Stimulated activated CD8-positive, alpha-beta memory T cell treated with anti-CD3 and anti-CD28 coated beads, Interleukin-4, amount 100 ng/mL, for 24 hours (primary cell): ENCODE results near the gene PDGFB.

Source experiments
- DNase-seq: peaks from one replicate; pipeline ENCODE4 v3.0.0-alpha.2; 2020; ENCODE audit warnings: low read depth

PDGFB gene

GRCh38 chr22:39244496-39245129 is at the start of gene PDGFB:
Gene PDGFB, minus strand, starts transcription at chr22:39244982. Its CDS starts 1,019 bp downstream, at chr22:39243963.
- no peak for DNase-seq

GRCh38 chr22:39293766-39294368 is 49.1 kb upstream of the PDGFB start:
- DNase-seq, result no peak

GRCh38 chr22:39292561-39293074 is 47.8 kb upstream of the PDGFB start:
- DNase-seq, result no peak

- DNase-seq, result no peak
Measured at GRCh38 chr22:39292031-39292462, 47.3 kb upstream of the PDGFB start.

- DNase-seq, result no peak
Measured at GRCh38 chr22:39291523-39291922, 46.7 kb upstream of the PDGFB start.

- no peak for DNase-seq
Measured at GRCh38 chr22:39290724-39291161, 46.0 kb upstream of the PDGFB start.

GRCh38 chr22:39289975-39290720 is 45.4 kb upstream of the PDGFB start:
- no peak for DNase-seq

GRCh38 chr22:39289533-39289932 is 44.8 kb upstream of the PDGFB start:
- DNase-seq, result no peak

GRCh38 chr22:39288135-39288898 is 43.5 kb upstream of the PDGFB start:
- DNase-seq, result no peak

GRCh38 chr22:39287076-39287725 is 42.4 kb upstream of the PDGFB start:
- DNase-seq, result no peak

- no peak for DNase-seq
Measured at GRCh38 chr22:39284983-39285382, 40.2 kb upstream of the PDGFB start.

GRCh38 chr22:39284142-39284980 is 39.6 kb upstream of the PDGFB start:
- no peak for DNase-seq

GRCh38 chr22:39283322-39284141 is 38.8 kb upstream of the PDGFB start:
- no peak for DNase-seq

GRCh38 chr22:39282645-39283321 is 38.0 kb upstream of the PDGFB start:
- DNase-seq, result no peak

- DNase-seq, result no peak
Measured at GRCh38 chr22:39281126-39281525, 36.3 kb upstream of the PDGFB start.

- DNase-seq, result no peak
Measured at GRCh38 chr22:39280250-39280649, 35.5 kb upstream of the PDGFB start.

- DNase-seq, result no peak
Measured at GRCh38 chr22:39279170-39279850, 34.5 kb upstream of the PDGFB start.

- DNase-seq, result no peak
Measured at GRCh38 chr22:39278040-39278439, 33.3 kb upstream of the PDGFB start.

- no peak for DNase-seq
Measured at GRCh38 chr22:39277142-39277607, 32.4 kb upstream of the PDGFB start.
